Spinal cord (tissue), 10 donors: Measurements from ENCODE around the gene RASGEF1B. TPM values are rescaled to one million over a fixed set of nuclear protein-coding genes. Genes with fewer than 3 reads are reported as not detected.
A peak's percentile ranks its signal among the peaks of the same experiment; 100 is the strongest.

Experiments used
- DNase-seq, 6 donors: peaks; one replicate each; pipeline versions ENCODE4 v3.0.0 to v3.0.0-alpha.2; 2013 to 2015; ENCODE audit warnings: low spot score in 6 of 6, low read depth in 4 of 6
- H3K27ac ChIP-seq: one replicate; pipeline ENCODE4 v1.5.1; 2013; ENCODE audit warnings: low read depth, low read length, control low read depth
- H3K27me3 ChIP-seq: one replicate; pipeline ENCODE4 v1.6.1; 2013; ENCODE audit warnings: low read length; ENCODE audit not compliant: control insufficient read depth, insufficient read depth
- H3K36me3 ChIP-seq: one replicate; pipeline ENCODE4 v1.6.1; 2013; ENCODE audit warnings: low read length; ENCODE audit not compliant: control insufficient read depth, insufficient read depth
- H3K4me1 ChIP-seq: one replicate; pipeline ENCODE4 v1.6.1; 2013; ENCODE audit warnings: low read length; ENCODE audit not compliant: control insufficient read depth, insufficient read depth
- H3K4me3 ChIP-seq: one replicate; pipeline ENCODE4 v1.5.1; 2013; ENCODE audit warnings: low read depth, low read length, control low read depth
- H3K9me3 ChIP-seq: one replicate; pipeline ENCODE4 v1.6.1; 2013; ENCODE audit warnings: low read length; ENCODE audit not compliant: control insufficient read depth, insufficient read depth
- WGBS: methylation state at CpG from one replicate; pipeline ENCODE4 v1.1.5; 2013; ENCODE audit warnings: missing lambda C conversion rate; ENCODE audit not compliant: insufficient coverage; 5-methylcytosine and 5-hydroxymethylcytosine counted together
- polyA plus RNA-seq, 2 donors: library from polyadenylated mRNA; unstranded; fragments of 120-200 nt; gene quantifications; one replicate each; pipeline ENCODE4 v1.2.1, GENCODE V29; 2013; ENCODE audit not compliant: insufficient read length in 2 of 2
- total RNA-seq, 2 donors: library from RNA; depleted of rRNA in 1 of 2; stranded (reverse); fragments of 120-200 nt in 1 of 2; fragments of >200 nt in 1 of 2; gene quantifications; one replicate each; pipeline versions ENCODE4 v1.2.3 to v1.2.4, GENCODE V29; 2013 to 2014
- donor health status: healthy.

RASGEF1B gene
- total and polyA plus RNA-seq, 4 donors = 30.5 to 78.6 (median 43.5) TPM

DNA sequence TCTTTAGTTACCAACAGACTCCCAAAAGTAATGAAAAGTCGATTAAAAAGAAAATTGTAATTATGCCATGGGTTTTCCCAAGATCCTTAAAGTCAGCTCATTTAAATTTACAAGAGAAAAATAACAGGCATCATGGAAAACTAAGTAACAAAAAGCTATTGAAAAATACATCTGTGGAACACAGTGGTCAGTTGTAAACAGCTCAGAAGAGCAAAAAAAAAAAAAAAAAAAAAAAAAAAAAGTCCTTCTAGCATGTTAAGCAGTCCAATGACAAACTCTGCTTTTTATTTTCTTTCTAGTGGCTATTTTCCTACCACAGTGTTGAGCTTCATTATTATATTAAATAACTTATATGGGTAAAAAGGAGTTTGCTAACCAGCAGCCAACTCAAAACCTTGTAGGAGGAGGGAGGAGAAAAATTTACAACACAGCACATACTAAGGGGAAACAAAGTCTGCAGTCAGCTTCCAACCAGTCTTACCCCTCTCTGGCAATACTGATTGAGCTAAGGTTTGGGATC, 44.9 kb downstream of the RASGEF1B start:
- no peak overlapping the region for H3K4me3 ChIP-seq
- no peaks in the 10 kb centered on the region for H3K9me3 ChIP-seq
- no peak for DNase-seq
- H3K4me1 ChIP-seq = peaks cover 10% of the 10 kb centered on the region
- no peaks in the 10 kb centered on the region for H3K27me3 ChIP-seq
- peaks cover 13% of the 10 kb centered on the region for H3K36me3 ChIP-seq
- no CpG with 5 or more reads among the region's 1 CpG for WGBS
- peak overlapping the region; percentile 78 for H3K27ac ChIP-seq

DNA sequence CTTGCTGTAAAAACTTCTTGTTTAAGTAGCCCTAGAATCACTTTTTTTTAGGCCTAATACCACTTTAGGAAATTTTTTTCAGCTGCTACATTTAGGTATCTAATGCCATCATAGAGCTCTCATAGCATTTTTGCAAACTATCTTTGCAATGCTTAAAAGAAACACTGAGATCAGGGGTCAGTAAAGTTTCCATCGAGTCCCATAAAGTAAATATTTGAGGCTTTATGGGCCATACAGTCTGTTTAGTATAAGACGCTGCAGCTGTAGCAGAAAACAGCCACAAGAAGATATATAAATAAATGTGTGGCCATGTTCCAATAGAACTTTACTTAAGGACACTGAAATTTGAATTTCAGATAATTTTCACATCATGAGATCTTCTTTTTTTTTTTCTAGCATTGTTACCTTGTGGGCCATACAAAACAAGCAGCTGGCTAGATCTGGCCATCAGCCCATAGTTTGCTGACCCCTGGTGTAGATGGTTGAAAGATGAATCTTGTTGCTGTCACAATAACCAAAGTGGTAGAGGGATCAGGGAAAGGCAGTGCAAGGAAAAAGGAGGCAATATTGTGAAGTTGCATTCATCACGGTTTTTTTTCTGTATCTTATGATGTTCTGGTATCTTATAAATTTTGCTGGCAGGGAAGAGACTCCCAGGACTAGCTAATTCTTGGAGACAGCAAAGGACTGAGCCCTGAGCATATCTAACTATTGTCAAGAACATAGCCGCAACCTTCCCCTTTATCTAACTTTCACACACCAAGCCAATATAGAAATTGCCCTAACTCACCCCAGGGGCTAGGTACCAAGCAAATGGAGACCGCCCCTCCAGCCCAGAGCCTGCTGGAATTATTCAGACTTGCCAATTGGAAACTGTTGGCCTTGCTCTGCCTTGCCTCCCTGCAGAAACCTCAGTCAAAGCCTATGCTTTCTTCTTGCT, 46.6 kb downstream of the RASGEF1B start:
- no peak for DNase-seq
- peaks cover 10% of the 10 kb centered on the region for H3K4me1 ChIP-seq
- 100% methylated on average over 2 of the region's 5 CpGs for WGBS

DNA sequence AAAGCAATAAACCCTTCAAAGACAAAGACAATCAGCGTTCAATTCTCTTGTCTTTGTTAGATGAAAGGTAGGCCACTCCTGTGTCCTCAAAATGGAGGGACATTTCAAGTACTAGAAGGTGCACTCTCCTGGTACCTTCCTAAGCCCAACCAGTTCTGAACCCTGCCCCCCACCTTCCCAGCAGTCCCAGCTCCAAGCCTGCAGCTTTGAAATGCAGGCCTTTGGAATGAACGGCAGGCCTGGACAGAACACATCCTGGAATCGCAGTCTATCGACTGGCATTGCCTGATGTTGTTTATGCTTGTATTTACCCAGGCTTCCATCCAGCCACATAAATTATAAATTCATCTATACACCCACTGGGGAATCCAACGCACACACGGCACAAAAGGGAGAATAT, 47.4 kb downstream of the RASGEF1B start:
- no peaks in the 10 kb centered on the region for H3K9me3 ChIP-seq
- 40% methylated on average over 1 of the region's 6 CpGs for WGBS
- no peaks in the 10 kb centered on the region for H3K27me3 ChIP-seq
- H3K27ac ChIP-seq = no peak overlapping the region
- DNase-seq = no peak
- H3K36me3 ChIP-seq = peaks cover 2% of the 10 kb centered on the region
- no peak overlapping the region for H3K4me3 ChIP-seq
- H3K4me1 ChIP-seq = peaks cover 10% of the 10 kb centered on the region

More for the DNA sequence above, 46.6 kb downstream of the RASGEF1B start:
- H3K36me3 ChIP-seq = peaks cover 9% of the 10 kb centered on the region
- H3K27me3 ChIP-seq = no peaks in the 10 kb centered on the region
- no peak overlapping the region for H3K4me3 ChIP-seq
- no peaks in the 10 kb centered on the region for H3K9me3 ChIP-seq
- no peak overlapping the region for H3K27ac ChIP-seq

DNA sequence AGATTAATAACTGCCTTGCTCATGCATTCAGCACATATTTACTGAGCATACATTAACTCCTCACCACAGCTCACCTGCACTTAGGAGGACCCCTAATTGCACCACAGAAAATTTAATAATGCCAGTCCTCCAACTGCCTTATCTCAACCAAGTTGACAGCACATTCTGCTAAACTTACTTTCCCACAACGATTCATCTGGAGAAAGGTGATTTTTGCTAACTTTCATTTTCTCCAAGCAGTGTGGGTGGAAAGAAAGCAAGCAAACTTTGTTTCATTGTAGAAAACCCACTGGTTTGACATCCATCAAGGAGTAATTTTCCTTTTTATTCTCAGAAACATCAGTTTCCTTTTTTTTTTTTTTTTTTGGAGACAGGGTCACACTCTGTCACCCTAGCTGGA, 49.1 kb downstream of the RASGEF1B start:
- Histone ChIP-seq H3K36me3 (peaks cover 2% of the 10 kb centered on the region), H3K4me3 (no peak overlapping the region), H3K27me3 (no peaks in the 10 kb centered on the region), H3K4me1 (peaks cover 9% of the 10 kb centered on the region), H3K27ac (no peak overlapping the region), H3K9me3 (no peaks in the 10 kb centered on the region)
- DNase-seq = no peak
- no CpG with 5 or more reads among the region's 1 CpG for WGBS

DNA sequence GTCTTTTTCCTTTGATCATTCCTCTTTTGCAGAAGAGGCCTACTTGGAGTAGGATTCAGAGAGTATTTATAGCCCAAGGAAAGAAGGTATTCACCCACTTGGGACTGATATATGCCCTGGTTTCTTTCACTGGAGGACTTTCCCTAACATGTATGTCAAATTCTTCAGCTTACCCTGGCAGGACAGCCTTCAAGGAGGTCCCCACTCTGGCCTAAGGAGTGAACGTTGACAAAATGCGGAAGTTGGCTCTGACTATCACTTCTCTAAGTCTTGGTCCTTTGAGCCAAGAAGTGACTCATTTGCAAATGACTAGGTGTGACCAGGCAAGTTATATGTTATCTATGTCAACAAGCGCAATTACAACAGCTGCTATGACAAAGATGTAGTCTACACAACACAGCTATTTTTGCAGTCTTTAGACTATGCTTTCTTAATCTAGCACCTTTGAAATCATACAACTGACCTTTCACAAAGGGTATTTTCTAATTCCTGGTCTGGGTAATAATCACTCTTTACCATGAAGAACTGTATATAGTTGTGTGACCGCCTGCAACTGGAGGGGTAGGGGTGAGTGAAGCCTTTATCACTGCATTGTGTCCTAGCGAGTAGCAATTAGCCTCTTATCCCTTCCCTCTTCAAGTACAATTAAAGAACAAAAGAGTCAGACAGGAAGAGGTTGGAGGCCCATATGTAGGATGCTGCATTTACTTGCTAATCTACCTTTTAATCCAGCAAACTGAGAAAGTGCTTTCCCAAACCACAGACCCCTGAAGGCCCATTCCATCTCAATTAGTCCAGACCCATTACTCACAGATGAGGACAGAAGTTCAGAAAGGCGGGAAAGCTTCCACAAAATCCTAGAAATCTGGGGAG, 50.1 kb downstream of the RASGEF1B start:
- H3K36me3 ChIP-seq = peaks cover 2% of the 10 kb centered on the region
- H3K4me1 ChIP-seq = peaks cover 5% of the 10 kb centered on the region
- no peak overlapping the region for H3K4me3 ChIP-seq
- H3K27me3 ChIP-seq = no peaks in the 10 kb centered on the region
- no peak overlapping the region for H3K27ac ChIP-seq
- H3K9me3 ChIP-seq = no peaks in the 10 kb centered on the region
- WGBS = 84% methylated on average over 3 of the region's 6 CpGs
- no peak for DNase-seq

DNA sequence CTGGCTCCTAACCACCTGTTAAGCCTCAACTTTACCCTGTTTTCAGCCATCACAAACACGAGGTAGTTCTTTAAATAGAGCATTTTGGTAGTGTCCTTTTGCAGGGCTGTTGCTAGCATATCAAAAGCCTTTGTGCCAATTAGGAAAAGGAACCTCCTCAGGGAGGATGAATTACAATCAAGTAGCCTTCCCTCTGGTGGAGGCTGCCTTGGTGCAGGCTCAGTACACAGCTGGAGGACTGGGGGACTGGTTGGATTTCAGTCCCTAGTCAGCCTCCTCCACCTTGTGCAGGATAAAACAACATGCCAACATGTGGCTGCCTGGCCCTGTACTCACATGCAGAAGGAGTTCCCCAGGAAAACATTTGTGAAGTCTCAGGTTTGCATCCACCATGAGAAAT, 53.1 kb downstream of the RASGEF1B start:
- H3K36me3 ChIP-seq = no peaks in the 10 kb centered on the region
- H3K27ac ChIP-seq = no peak overlapping the region
- H3K4me1 ChIP-seq = no peaks in the 10 kb centered on the region
- DNase-seq = no peak
- H3K9me3 ChIP-seq = no peaks in the 10 kb centered on the region
- H3K4me3 ChIP-seq = no peak overlapping the region
- WGBS = no CpG with 5 or more reads among the region's 1 CpG
- H3K27me3 ChIP-seq = no peaks in the 10 kb centered on the region

DNA sequence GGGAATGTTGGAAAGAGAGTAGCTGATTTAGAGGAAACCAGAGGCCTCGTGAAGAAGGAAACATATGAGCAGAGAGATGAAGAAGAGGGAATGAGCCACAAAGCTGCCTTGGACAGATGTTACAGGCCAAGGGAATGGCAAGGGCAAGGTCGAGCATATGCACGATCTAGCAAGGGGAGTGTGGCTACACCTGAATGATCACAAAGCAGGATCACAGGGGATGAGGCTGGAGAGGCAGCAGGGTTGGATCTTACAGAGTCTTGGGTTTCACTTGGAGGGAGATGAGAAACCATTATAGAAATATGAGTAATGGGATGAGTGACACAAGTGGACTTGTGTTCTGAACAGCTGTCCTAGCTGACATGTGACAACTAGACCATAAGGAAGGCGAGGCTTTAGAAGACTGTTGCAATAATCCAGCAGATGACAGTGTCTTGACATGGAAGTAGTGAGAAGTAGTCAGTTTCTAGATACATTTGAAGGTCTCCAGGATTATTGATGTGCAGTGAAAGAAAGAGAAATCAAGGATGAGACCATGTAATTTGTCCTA, 58.7 kb downstream of the RASGEF1B start:
- 87% methylated on average over 4 of the region's 4 CpGs for WGBS
- no peaks in the 10 kb centered on the region for H3K9me3 ChIP-seq
- no peaks in the 10 kb centered on the region for H3K27me3 ChIP-seq
- H3K4me3 ChIP-seq = no peak overlapping the region
- DNase-seq = no peak
- no peaks in the 10 kb centered on the region for H3K36me3 ChIP-seq
- H3K27ac ChIP-seq = no peak overlapping the region
- H3K4me1 ChIP-seq = no peaks in the 10 kb centered on the region

DNA sequence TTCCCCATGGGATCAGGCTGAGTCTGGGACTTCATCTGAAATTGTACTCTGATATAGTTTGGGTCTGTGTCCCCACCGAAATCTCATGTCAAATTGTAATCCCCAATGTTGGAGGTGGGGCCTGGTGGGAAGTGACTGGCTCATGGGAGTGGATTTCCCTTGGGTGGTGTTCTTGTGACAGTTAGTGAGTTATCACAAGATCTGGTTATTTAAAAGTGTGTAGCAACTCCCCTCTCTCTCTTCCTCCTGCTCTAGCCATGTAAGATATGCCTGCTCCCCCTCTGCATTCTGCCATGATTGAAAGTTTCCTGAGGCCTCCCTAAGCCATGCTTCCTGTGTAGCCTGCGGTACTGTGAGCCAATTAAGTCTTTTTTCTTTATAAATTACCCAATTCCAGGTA, 61.0 kb downstream of the RASGEF1B start:
- Histone ChIP-seq H3K36me3 (no peaks in the 10 kb centered on the region), H3K4me1 (no peaks in the 10 kb centered on the region)
- 100% methylated on average over 1 of the region's 2 CpGs for WGBS

DNA sequence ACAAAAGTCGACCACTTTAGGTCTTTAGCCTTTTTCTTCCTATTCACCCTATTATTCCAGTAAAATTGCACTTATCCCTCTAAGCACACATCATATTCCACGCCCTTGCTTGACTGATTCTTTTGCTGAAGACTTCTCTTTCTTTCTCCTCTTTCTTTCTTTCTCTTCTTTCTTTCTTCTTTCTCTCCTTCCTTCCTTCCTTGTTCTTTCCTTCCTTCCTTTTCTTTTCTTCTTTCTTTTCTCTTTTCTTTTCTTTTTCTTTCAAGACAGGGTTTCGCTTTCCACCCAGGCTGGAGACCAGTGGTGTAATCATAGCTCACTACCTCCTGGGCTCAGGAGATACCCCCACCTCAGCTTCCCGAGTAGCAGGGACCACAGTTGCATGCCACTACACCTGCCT, 61.9 kb downstream of the RASGEF1B start:
- Histone ChIP-seq H3K4me3 (no peak overlapping the region), H3K4me1 (no peaks in the 10 kb centered on the region), H3K36me3 (no peaks in the 10 kb centered on the region), H3K9me3 (no peaks in the 10 kb centered on the region), H3K27me3 (no peaks in the 10 kb centered on the region), H3K27ac (no peak overlapping the region)
- whole genome bisulfite sequencing = 88% methylated on average over 4 of the region's 4 CpGs
- no peak for DNase-seq

More for the DNA sequence above, 61.0 kb downstream of the RASGEF1B start:
- Histone ChIP-seq H3K9me3 (no peaks in the 10 kb centered on the region), H3K4me3 (no peak overlapping the region), H3K27ac (no peak overlapping the region), H3K27me3 (no peaks in the 10 kb centered on the region)
- DNase-seq = no peak
